22Rv1 (cell line): ENCODE results near the gene GPRC6A.

Experiments
- H3K27ac ChIP-seq: fragments of 450-650 bp; 2 replicates; pipeline ENCODE4 v1.5.1; 2017
- CTCF ChIP-seq: fragments of 450-650 bp; IDR thresholded peaks from 2 replicates; pipeline ENCODE4 v1.5.1; 2017; ENCODE audit warnings: mild to moderate bottlenecking
- ZFX ChIP-seq: fragments of 450-650 bp; IDR thresholded peaks from 2 replicates; pipeline ENCODE4 v1.6.1; 2017; ENCODE audit warnings: antibody characterized with exemption, borderline replicate concordance

Gene GPRC6A

DNA sequence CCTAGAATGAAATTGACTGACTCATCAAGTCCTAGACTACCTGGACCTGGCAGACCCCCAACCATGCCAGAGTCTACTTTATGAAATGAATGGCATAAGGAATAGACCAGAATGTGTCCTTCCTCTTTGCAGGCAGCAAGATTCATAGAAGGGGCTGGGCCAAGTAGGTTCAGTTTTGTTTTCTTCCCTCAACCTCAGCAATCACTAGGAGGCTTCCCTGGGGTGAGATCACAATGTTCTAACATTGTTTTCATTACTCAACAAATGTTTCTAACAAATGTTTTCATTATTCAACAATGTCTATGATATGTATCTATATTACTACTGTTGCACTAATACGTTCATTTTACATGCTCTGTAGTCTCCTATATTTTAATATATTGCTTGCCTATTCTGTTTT is 55.0 kb downstream of the GPRC6A start:
- TF ChIP-seq CTCF (no peak), ZFX (no peak)
- no peak overlapping the region for H3K27ac ChIP-seq

DNA sequence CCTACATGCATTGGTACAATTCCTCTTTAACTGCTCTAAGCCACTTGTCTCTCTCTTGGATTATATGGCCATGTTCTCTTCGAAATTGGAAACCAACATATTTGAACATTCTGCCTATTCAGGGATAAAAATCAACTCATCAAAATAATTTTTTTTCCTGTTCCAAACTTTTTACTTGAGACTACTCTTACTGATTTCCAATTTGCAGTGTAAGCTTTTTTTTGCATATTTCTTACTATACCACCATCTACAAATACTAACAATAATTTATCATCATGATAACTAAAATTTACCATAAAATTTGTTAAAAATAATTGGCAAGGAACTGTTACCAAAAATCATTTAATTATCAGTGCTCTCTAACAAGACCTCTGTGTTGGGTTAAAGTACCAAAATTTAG is 56.4 kb downstream of the GPRC6A start:
- no peak overlapping the region for H3K27ac ChIP-seq
- TF ChIP-seq ZFX (no peak), CTCF (no peak)

DNA sequence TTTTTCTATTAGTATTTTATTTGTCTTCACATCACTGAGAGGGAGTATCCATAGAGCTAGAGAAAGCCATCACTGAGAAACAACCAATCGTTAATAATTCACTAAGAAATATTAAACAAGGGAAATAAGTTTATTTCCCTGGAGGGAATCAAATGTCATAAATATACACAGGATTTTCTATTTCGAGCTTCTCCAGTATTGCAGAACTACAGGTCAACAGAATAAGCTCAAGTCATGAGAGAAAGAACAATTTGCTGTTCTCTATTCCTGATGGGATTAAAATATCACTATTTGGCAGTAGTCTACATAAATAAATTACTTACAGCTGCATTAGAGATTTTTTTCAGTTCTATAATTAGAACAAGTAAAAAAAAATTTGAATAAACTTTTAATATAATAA is 61.2 kb downstream of the GPRC6A start:
- TF ChIP-seq ZFX (no peak), CTCF (no peak)

DNA sequence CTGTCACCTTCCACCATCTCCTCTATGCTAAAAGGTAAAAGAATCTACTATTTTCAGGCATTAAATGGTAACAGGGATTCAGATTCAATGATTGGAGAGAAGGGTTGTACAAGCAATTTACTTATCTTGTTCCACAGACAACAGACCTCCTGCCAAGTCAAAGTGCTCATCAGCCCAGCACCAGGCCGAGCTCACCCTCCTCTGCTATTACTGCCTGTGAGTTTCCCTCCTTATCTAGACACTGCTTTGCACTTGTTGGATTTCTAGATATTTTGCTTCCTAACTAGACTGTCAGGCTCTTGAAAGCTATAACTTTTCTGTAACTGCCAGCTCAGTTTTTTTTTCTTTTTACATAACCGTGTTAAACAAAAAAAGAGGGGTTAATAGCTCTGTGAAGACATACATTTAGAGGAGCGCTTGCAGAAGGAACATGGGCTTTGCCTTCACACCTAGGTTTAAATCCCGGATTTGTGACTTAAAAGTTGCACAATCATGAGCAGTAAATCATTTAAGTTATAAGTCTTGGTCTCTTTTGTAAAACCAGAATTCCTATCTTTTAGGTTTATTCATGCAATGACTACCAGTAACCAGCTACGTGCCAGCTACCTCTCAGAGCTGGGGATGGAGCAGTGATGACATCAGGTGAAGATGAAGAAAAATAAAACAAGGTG is 62.2 kb downstream of the GPRC6A start:
- TF ChIP-seq CTCF (no peak), ZFX (no peak)
- H3K27ac ChIP-seq, result no peak overlapping the region

More for the DNA sequence above, 61.2 kb downstream of the GPRC6A start:
- no peak overlapping the region for H3K27ac ChIP-seq

GRCh38 chr6:116764961-116765841 is 63.7 kb downstream of the GPRC6A start, which contains the start of gene FAM162B:
Gene FAM162B (minus strand): TSS chr6:116765719. CDS start chr6:116765576, 143 bp downstream.
- no peak for TF ChIP-seq CTCF
- TF ChIP-seq ZFX, result no peak
- no peak within 1 kb of the TSS for H3K27ac ChIP-seq

DNA sequence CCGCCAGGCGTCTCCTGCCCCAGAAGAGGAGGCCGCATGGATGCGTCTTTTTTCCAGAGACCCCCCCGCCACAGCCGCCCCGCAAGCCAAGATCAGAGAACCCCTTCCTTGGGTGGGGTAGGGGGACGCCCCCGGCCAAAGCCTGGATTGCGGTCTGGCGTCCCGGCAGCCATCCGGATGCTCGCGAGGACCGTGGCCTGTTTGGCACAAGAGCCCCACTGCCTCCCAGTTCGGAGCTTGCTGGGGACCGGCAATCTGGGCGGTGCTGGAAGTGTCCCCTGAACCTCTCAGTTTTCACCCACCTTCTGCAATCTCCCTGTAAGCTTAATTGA is 64.3 kb downstream of the GPRC6A start:
- H3K27ac ChIP-seq, result no peak overlapping the region
- TF ChIP-seq ZFX (no peak), CTCF (no peak)
